ENCODE results near the gene TUBGCP6. TPM values are rescaled to one million over a fixed set of nuclear protein-coding genes. Genes with fewer than 3 reads are reported as not detected.

The TUBGCP6 gene
- total and polyA plus RNA-seq, 2 donors (not counting 3 experiments of a cell fraction or from before 2014, with no cell fraction given), result 33.1 to 45.3 TPM

GRCh38 chr22:50171319-50171964 is 73.4 kb downstream of the TUBGCP6 start:
- POLR2A ChIA-PET, result no interaction called here
- no peaks in the 10 kb centered on the region for H4K20me1 ChIP-seq (replicated peaks; ENCODE audit: control insufficient read depth, extremely low read depth, insufficient read depth, low read length)
- FAIRE-seq, result no peak
- no peaks in the 10 kb centered on the region for H3K9me1 ChIP-seq (replicated peaks; ENCODE audit: control insufficient read depth, extremely low read depth, insufficient read depth, low read length)
- no peaks in the 10 kb centered on the region for H3K79me2 ChIP-seq (ENCODE audit: control insufficient read depth, insufficient read depth, low read length)
- no peak overlapping the region for H3K9ac ChIP-seq (replicated peaks; ENCODE audit: extremely low read depth, insufficient read depth, low read length)
- no TSS peak for BruUV-seq (replicated peaks)
- H3K27ac ChIP-seq (ENCODE audit: insufficient read depth, low read depth, low read length), result no peak overlapping the region
- peak overlapping the region in 1 of 3 experiments; percentile 33 for H3K4me3 ChIP-seq (replicated peaks in 1 of 3; ENCODE audit: insufficient read depth in 1 of 3, low read depth in 1 of 3, low read length in 3 of 3)
- intact Hi-C loops (cut with micrococcal nuclease), result no loop called here
- H3K36me3 ChIP-seq (ENCODE audit: control insufficient read depth in 2 of 2, extremely low read depth in 1 of 2, insufficient read depth in 2 of 2, low read length in 2 of 2), result no peaks in the 10 kb centered on the region
- H3K4me1 ChIP-seq (ENCODE audit: control insufficient read depth, extremely low read depth, insufficient read depth, low read length), result peaks cover 4% of the 10 kb centered on the region
- no peaks in the 10 kb centered on the region for H3K27me3 ChIP-seq (ENCODE audit: control insufficient read depth in 2 of 2, insufficient read depth in 2 of 2, low read length in 2 of 2)
- CTCF ChIA-PET, result interaction anchor here (1.0 to 1.1 kb wide), 2 partner anchors 23 to 241 kb away, joined by 3 to 4 read pairs; no protein-coding TSS in a partner anchor
- DNase-seq (ENCODE audit: low read depth, low spot score), result no peak
- H3K4me2 ChIP-seq (ENCODE audit: insufficient read depth, low read length), result peak overlapping the region; percentile 76
- no peaks in the 10 kb centered on the region for H3K9me3 ChIP-seq (replicated peaks; ENCODE audit: control insufficient read depth, insufficient read depth, low read length)
- H2AFZ ChIP-seq (ENCODE audit: low read depth, low read length), result no peak overlapping the region
- TF ChIP-seq MAX (IDR thresholded peaks at IDR 0.05; ENCODE audit: insufficient read depth, insufficient read length) (no peak), CTCF (IDR thresholded peaks at IDR 0.05; ENCODE audit: extremely low read depth in 1 of 2, insufficient read depth in 1 of 2, low read depth in 1 of 2, low read length in 2 of 2) (no peak), EZH2 (IDR thresholded peaks at IDR 0.05; ENCODE audit: borderline replicate concordance, low read depth, low read length, severe bottlenecking) (no peak)
- dilution Hi-C loops (cut with MboI; ENCODE audit: extremely low pct_ligation_motif_present, low sequenced_read_pairs), result no loop called here

All from endothelial cell of umbilical vein (primary cell).